Measurements from ENCODE around the gene TAOK3.
A peak's percentile ranks its signal among the peaks of the same experiment; 100 is the strongest.

TAOK3 gene

GRCh38 chr12:118238888-118239287 lies 133.8 kb downstream of the TAOK3 start:
- no peak for TF ChIP-seq MAX (IDR thresholded peaks at IDR 0.05; ENCODE audit: low read depth, low read length)
- no peak for TF ChIP-seq MYC (IDR thresholded peaks at IDR 0.05; ENCODE audit: low read depth, low read length)
- TF ChIP-seq POLR2A (IDR thresholded peaks at IDR 0.05; ENCODE audit: extremely low read depth, insufficient read length): no peak
- H3K4me3 ChIP-seq (ENCODE audit: low read depth, low read length): no peak overlapping the region
- peak; percentile 24 for DNase-seq (ENCODE audit: low read depth)

- no peak for TF ChIP-seq MAX (IDR thresholded peaks at IDR 0.05; ENCODE audit: low read depth, low read length)
- TF ChIP-seq MYC (IDR thresholded peaks at IDR 0.05; ENCODE audit: low read depth, low read length): no peak
- TF ChIP-seq, protein P1, sequence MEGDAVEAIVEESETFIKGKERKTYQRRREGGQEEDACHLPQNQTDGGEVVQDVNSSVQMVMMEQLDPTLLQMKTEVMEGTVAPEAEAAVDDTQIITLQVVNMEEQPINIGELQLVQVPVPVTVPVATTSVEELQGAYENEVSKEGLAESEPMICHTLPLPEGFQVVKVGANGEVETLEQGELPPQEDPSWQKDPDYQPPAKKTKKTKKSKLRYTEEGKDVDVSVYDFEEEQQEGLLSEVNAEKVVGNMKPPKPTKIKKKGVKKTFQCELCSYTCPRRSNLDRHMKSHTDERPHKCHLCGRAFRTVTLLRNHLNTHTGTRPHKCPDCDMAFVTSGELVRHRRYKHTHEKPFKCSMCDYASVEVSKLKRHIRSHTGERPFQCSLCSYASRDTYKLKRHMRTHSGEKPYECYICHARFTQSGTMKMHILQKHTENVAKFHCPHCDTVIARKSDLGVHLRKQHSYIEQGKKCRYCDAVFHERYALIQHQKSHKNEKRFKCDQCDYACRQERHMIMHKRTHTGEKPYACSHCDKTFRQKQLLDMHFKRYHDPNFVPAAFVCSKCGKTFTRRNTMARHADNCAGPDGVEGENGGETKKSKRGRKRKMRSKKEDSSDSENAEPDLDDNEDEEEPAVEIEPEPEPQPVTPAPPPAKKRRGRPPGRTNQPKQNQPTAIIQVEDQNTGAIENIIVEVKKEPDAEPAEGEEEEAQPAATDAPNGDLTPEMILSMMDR (IDR thresholded peaks at IDR 0.05; ENCODE audit: low read depth, low read length): no peak
- H3K4me3 ChIP-seq (ENCODE audit: low read depth, low read length): no peak overlapping the region
- peak; percentile 17 for DNase-seq (ENCODE audit: low read depth)
Observed at GRCh38 chr12:118237908-118238307, 134.8 kb downstream of the TAOK3 start.

GRCh38 chr12:118237052-118237665 lies 135.5 kb downstream of the TAOK3 start:
- no peak overlapping the region for H3K4me3 ChIP-seq (ENCODE audit: low read depth, low read length)
- peak; percentile 83 for DNase-seq (ENCODE audit: low read depth)
- TF ChIP-seq MYC (IDR thresholded peaks at IDR 0.05; ENCODE audit: low read depth, low read length): no peak
- no peak for TF ChIP-seq MAX (IDR thresholded peaks at IDR 0.05; ENCODE audit: low read depth, low read length)
- TF ChIP-seq, protein P1 (IDR thresholded peaks at IDR 0.05; ENCODE audit: low read depth, low read length): no peak
- TF ChIP-seq POLR2A (IDR thresholded peaks at IDR 0.05; ENCODE audit: extremely low read depth, insufficient read length): no peak

DNA sequence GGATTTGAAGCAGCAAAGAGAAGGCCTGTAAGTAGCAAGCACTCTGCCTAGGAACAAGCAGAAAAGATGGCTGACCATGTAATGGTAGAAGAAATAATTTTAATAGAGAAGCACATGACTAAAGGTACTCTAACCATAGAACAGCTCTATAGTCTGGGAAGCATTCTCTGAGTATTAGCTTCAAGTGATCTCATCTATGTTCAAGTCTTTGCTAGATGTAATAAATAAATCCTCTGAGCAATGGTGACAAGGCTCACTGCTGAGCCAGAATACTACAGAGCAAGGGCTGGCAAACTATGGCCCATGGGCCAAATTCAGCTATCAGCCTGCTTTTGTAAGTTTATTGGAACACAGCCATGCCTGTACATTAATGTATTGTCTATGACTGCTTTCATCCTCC lies 152.0 kb downstream of the TAOK3 start:
- no peak for DNase-seq (ENCODE audit: low read depth)
- TF ChIP-seq MYC (IDR thresholded peaks at IDR 0.05; ENCODE audit: low read depth, low read length) (no peak), MAX (IDR thresholded peaks at IDR 0.05; ENCODE audit: low read depth, low read length) (no peak), POLR2A (IDR thresholded peaks at IDR 0.05; ENCODE audit: extremely low read depth, insufficient read length) (no peak)
- TF ChIP-seq, protein P1 (IDR thresholded peaks at IDR 0.05; ENCODE audit: low read depth, low read length): no peak
- H3K4me3 ChIP-seq (ENCODE audit: low read depth, low read length): no peak overlapping the region

DNA sequence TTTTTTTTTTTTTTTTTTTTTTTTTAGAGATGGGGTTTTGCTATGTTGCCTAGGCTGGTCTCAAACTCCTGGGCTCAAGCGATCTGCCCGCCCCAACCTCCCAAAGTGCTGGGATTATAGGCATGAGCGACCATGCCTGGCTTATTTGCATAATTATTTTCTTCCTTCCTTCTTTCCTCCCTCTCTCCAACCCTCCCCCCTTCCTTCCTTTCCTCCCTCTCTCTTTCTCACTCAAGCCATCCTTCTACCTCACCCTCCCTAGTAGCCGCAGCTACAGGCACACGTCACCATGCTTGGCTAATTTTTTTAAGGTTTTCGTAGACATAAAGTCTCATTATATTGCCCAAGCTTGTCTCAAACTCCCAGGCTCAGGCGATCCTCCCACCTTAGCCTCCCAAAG lies 152.9 kb downstream of the TAOK3 start:
- no peak for TF ChIP-seq MAX (IDR thresholded peaks at IDR 0.05; ENCODE audit: low read depth, low read length)
- no peak for TF ChIP-seq POLR2A (IDR thresholded peaks at IDR 0.05; ENCODE audit: extremely low read depth, insufficient read length)
- TF ChIP-seq MYC (IDR thresholded peaks at IDR 0.05; ENCODE audit: low read depth, low read length): no peak
- TF ChIP-seq, protein P1 (IDR thresholded peaks at IDR 0.05; ENCODE audit: low read depth, low read length): no peak
- H3K4me3 ChIP-seq (ENCODE audit: low read depth, low read length): no peak overlapping the region
- no peak for DNase-seq (ENCODE audit: low read depth)

DNA sequence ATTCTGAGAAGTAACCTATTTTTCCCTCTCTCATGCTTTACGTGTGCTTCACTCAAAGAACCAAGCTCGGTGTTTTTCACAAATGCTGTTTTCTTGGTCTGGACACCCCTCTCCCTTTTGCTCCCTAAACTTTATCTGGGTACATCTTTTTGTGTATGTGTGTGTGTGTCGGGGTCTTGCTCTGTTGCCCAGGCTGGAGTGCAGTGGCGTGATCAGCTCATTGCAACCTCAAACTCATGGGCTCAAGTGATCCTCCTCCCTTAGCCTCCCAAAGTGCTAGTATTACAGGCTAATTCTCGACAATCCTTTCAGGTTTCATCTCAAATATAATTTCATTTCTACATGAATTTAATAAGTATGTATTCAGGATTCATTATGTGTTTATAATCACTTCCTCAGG lies 153.6 kb downstream of the TAOK3 start:
- no peak overlapping the region for H3K4me3 ChIP-seq (ENCODE audit: low read depth, low read length)
- TF ChIP-seq, protein P1 (IDR thresholded peaks at IDR 0.05; ENCODE audit: low read depth, low read length): no peak
- TF ChIP-seq POLR2A (IDR thresholded peaks at IDR 0.05; ENCODE audit: extremely low read depth, insufficient read length) (no peak), MAX (IDR thresholded peaks at IDR 0.05; ENCODE audit: low read depth, low read length) (no peak), MYC (IDR thresholded peaks at IDR 0.05; ENCODE audit: low read depth, low read length) (no peak)
- no peak for DNase-seq (ENCODE audit: low read depth)
